IMR-90 (cell line): ENCODE results near the gene IBA57.

Source experiments
- CHD1 ChIP-seq: IDR thresholded peaks from 2 replicates; pipeline ENCODE4 v1.6.1; 2012; ENCODE audit warnings: low read depth, low read length, improper control_type of control experiment
- CTCF ChIP-seq: conservative IDR thresholded peaks from 2 replicates; pipeline ENCODE4 v1.5.1; 2012; ENCODE audit warnings: mild to moderate bottlenecking, low read depth, low read length, improper control_type of control experiment

GRCh38 chr1:228224198-228225164, 58.9 kb downstream of the IBA57 start:
- TF ChIP-seq CTCF (no peak), CHD1 (no peak)
